Right ventricle myocardium inferior (tissue), 1 donor: Measurements from ENCODE around the gene AMBRA1. TPM values are rescaled to one million over a fixed set of nuclear protein-coding genes. Genes with fewer than 3 reads are reported as not detected.
A peak's percentile ranks its signal among the peaks of the same experiment; 100 is the strongest.
"Not testable (repeated sequence)": the region's sequence is repeated elsewhere in the genome, so short reads cannot be mapped to it uniquely, and the experiment has no call there.

Experiments
- ATAC-seq: fragments of 200-7000 bp; cut with Tn5 transposase; one replicate; pipeline ENCODE4 v1.9.1; 2020; ENCODE audit warnings: mild to moderate bottlenecking, moderate library complexity
- DNase-seq: peaks from one replicate; pipeline ENCODE4 v3.0.0; 2021; ENCODE audit errors: missing footprints
- intact Hi-C: fragments of 100-400 bp; cut with DNase I; formaldehyde crosslinking; loops from one replicate; pipeline ENCODE4 v1.11.0; 2022
- total RNA-seq: library from RNA; stranded (reverse); fragmentation: NEBNext Ultra II Directional; extraction: Animal tissue kit (Norgen Biotek cat#: 25700); gene quantifications from one replicate; pipeline ENCODE4 v1.2.1, GENCODE V29; 2021
- donor health status: DM: no; HTN: yes; CAD: no; lungs with severe emphysema.

AMBRA1 gene
- total RNA-seq, 1 donor from 2014 or later, result 14.8 TPM

- peak; percentile 73 for DNase-seq
- intact Hi-C loops, result no loop called here
Measured at GRCh38 chr11:46385169-46386004, 208.4 kb downstream of the AMBRA1 start.

DNA sequence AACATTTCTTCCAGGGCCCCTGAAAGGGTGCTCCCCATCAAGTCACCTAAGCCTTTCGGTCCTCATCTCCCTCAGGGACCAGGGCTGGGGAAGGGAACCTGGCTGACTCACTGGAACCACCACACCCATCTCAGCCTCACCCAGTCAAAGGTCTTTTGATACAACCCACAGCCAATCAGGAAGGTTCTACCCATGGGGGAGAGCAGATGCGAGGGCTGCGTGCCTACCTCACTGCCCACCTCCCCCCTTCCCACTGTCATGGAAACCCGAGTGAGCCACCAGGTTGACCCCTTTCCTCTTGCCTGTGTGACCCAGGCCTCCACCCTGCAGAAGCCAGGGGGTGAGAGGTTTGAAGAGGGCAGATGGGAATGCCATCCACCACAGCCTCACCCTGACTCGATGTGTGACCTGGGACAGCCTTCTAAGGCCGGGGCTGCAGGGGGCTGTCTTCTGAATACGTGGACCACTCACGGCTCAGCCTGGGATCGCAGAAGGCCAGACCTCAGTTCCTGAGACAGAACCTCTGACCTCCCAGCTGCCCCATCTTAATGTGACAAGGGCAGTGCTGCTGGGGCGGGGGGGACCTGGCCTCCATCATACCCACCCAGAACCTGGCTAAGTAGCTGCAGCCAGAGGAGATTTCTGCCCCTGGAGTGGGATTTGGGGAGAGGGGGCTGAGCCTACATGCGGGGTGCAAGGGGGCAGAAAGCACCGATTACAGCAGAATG is 209.7 kb downstream of the AMBRA1 start:
- ATAC-seq (no peak), DNase-seq (no peak)
- intact Hi-C loops, result no loop called here

More at GRCh38 chr11:46385169-46386004, 208.4 kb downstream of the AMBRA1 start:
- no peak for ATAC-seq

- intact Hi-C loops, result no loop called here
- ATAC-seq (no peak), DNase-seq (no peak)
Measured at GRCh38 chr11:46383404-46383758, 210.4 kb downstream of the AMBRA1 start.

- intact Hi-C loops, result no loop called here
- no peak for ATAC-seq
Measured at GRCh38 chr11:46382646-46383403, 211.0 kb downstream of the AMBRA1 start.

GRCh38 chr11:46381819-46382645 is 211.8 kb downstream of the AMBRA1 start:
- ATAC-seq, result no peak
- intact Hi-C loops, result no loop called here
- no peak for DNase-seq

More at GRCh38 chr11:46382646-46383403, 211.0 kb downstream of the AMBRA1 start:
- no peak for DNase-seq

DNA sequence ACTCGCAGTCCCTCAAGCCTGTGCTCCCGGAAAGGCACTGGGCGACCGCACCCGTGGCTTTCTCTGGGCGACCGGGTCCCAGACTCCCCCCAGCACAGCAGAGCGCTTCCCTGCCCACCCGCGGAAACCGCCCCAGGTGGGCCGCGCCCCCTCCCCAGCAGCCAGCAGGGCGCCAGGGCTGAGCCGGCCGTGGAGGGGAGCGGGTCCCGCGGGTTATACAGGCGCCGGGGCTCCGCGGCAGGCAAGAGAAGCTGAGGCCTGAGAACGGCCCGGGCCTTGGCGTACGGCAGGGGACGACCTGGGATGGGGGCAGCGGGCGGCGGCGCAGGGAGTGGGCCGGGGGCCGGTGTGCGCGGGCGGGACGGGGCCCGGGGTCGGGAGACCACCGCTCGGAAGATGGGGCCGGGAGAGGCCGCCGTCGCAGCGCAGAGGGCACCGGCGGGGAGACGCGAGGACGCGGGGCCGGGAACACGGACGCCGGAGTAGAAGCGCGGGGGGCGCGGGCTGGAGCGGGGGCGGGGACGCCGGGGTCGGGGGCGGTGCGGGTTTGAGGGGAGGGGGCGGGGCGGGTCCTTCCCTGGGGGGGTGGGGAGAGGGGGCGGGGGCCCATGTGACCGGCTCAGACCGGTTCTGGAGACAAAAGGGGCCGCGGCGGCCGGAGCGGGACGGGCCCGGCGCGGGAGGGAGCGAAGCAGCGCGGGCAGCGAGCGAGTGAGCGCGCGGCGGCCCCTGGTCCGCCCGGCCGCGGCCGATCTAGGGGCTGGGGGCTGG is 212.6 kb downstream of the AMBRA1 start, which contains the start of gene MDK:
TSS of gene MDK (plus strand) at position 622 of the 771 bp plus-strand sequence. CDS start 389 bp downstream, outside the sequence.
- intact Hi-C loops, result no loop called here
- peak; percentile 5 for ATAC-seq
- DNase-seq, result no peak

- ATAC-seq (peak; percentile 57), DNase-seq (peak; percentile 84)
- intact Hi-C loops, result no loop called here
Measured at GRCh38 chr11:46380340-46381047, 213.3 kb downstream of the AMBRA1 start.

DNA sequence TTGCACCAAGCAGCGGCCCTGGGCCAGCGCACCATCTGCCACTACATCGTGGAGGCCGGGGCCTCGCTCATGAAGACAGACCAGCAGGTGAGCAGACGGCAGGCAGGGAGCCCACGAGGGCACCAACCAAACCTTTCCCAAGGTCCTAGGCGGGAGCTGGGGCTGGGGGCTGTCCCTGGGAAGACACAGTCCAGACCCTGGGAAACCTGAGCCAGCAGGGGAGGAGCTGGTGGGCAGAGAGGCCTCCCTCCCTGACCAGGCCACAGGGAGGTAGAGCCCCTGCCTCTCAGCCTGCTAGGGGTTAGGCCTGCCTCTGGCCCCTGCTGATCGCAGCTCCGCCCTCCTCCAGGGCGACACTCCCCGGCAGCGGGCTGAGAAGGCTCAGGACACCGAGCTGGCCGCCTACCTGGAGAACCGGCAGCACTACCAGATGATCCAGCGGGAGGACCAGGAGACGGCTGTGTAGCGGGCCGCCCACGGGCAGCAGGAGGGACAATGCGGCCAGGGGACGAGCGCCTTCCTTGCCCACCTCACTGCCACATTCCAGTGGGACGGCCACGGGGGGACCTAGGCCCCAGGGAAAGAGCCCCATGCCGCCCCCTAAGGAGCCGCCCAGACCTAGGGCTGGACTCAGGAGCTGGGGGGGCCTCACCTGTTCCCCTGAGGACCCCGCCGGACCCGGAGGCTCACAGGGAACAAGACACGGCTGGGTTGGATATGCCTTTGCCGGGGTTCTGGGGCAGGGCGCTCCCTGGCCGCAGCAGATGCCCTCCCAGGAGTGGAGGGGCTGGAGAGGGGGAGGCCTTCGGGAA is 214.1 kb downstream of the AMBRA1 start:
- DNase-seq, intact Hi-C loops: not testable (repeated sequence)
- peak; percentile 8 for ATAC-seq

GRCh38 chr11:46378811-46379481 is 214.9 kb downstream of the AMBRA1 start:
- intact Hi-C loops, result no loop called here
- DNase-seq (no peak), ATAC-seq (no peak)

DNA sequence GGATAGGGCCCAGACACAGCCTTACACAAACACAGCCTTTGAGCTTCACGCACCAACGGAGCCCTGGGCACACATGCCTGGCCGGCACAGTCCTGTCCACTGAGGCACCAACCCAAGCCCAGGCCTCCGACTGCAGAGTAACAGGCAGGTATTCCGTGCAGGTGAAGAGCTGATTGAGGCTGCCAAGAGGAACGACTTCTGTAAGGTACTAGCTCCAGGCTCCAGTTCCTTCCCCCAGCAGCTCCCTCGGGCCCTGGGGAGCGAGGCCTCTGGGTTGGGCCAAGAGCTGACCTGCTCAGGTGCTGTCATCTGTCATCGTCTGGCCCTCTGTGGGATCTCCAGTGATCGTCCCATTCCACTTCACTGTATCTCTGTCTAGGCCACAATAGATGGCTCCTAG is 215.5 kb downstream of the AMBRA1 start:
- DNase-seq (no peak), ATAC-seq (no peak)
- intact Hi-C loops, result no loop called here

- intact Hi-C loops, result no loop called here
- ATAC-seq (no peak), DNase-seq (no peak)
Measured at GRCh38 chr11:46377831-46378230, 216.0 kb downstream of the AMBRA1 start.

DNA sequence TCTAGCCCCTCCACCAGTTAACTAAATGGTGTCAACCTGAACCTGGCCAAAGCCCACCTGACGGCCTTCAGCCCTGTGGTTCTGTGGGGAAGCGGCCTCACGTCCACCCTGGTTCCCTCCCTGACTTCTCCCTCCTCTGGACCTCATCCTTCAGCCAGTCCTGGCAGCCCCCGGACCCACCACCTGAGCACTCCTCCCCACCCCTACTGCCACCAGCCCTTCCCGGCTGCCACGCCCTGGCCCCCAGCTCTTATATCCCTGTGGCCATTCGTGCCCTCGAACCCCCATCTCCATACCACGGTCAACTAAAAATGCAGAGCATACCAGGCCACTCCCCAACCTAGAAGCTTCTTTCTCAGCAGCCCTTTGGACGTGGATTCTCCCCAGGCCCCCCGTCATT is 216.5 kb downstream of the AMBRA1 start:
- intact Hi-C loops, result no loop called here
- no peak for DNase-seq
- ATAC-seq, result no peak

DNA sequence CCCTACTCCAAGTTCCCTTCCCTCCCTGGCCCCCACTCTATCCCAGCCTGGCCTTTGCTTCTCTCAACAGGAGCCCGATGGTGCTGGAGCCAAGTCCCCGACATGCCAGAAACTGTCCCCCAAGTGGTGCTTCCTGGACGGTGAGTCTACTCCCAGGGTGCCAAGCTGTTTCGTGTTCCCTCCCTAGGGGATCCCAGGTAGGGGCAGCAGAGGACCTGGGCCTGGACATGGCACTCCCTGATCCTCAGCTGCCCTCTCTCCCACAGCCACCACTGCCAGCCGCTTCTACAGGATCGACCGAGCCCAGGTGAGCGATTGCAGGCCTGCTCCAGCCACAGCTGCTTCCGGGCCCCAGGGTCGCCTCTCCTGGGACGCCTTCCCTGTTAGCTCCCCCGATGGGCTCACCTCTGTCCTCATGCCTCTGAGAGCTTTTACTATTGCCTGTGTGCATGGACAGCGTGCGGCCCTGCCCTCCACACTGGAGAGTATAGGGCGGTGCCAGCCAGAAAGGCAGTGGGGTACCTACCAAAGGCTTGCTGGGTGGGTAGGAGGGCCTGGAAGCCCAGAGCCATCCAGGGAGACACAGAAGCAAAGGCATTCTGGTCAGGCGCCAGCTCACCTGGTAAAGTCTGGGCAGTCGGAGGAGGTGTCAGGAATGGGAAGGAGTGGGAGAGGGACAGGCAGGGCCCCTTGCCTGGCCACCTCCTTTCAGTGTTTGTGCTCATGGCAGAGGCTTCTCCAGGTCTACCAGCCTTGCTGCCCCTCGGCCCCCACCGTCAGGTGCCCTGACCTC is 217.4 kb downstream of the AMBRA1 start:
- intact Hi-C loops, result no loop called here
- DNase-seq (no peak), ATAC-seq (no peak)

DNA sequence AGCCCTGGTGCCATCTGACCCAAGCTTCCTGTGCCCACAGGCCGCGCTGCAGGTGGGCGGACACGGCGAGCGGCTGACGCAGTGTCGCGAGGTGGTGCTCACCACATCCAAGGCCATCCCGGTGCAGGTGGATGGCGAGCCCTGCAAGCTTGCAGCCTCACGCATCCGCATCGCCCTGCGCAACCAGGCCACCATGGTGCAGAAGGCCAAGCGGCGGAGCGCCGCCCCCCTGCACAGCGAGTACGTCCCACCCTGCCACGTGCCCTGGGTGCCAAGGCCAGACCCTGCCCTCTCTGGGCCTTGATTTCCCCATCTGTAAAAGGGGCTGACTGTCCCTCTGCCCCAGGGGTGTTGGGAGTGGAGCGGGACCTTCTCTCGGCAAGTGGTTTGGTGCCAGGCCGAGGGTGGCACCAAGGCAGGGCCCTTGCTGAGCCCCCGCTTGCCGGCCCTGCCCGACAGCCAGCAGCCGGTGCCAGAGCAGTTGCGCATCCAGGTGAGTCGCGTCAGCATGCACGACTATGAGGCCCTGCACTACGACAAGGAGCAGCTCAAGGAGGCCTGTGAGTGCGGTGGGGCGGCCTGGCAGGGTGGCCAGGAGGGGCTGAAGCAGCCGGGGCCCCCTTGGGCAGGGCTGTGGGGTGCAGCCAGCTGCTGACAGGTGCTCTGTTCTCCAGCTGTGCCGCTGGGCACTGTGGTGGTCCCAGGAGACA is 218.3 kb downstream of the AMBRA1 start:
- no peak for DNase-seq
- ATAC-seq, result no peak
- intact Hi-C loops, result no loop called here

GRCh38 chr11:46374815-46375214 is 219.0 kb downstream of the AMBRA1 start:
- ATAC-seq, result no peak
- intact Hi-C loops, result no loop called here
- DNase-seq, result no peak
